Measurements from ENCODE around the gene NELFCD.

NELFCD gene

GRCh38 chr20:59007665-59008511 is 26.8 kb downstream of the NELFCD start:
- no peak overlapping the region for H3K23ac ChIP-seq (ENCODE audit: low read length)
- peak overlapping the region; percentile 62 for H3K14ac ChIP-seq (ENCODE audit: low read length)
- peak overlapping the region; percentile 32 for H4K12ac ChIP-seq (ENCODE audit: low read depth, low read length)
- peak overlapping the region; percentile 34 for H3K4ac ChIP-seq (ENCODE audit: low read depth, low read length)
- H3K18ac ChIP-seq (ENCODE audit: low read length), result peak overlapping the region; percentile 43
- no peak overlapping the region for H3K4me3 ChIP-seq (ENCODE audit: low read depth, low read length)
- no peaks in the 10 kb centered on the region for H3K36me3 ChIP-seq (ENCODE audit: control insufficient read depth in 1 of 2, insufficient read depth in 2 of 2, low read length in 2 of 2)
- H2AFZ ChIP-seq (ENCODE audit: insufficient read depth, low read length, poor library complexity), result peak overlapping the region; percentile 30
- H2AK5ac ChIP-seq (ENCODE audit: low read length), result peak overlapping the region; percentile 77
- H3K27ac ChIP-seq (ENCODE audit: low read depth, low read length), result no peak overlapping the region
- no CpG with 5 or more reads among the region's 24 CpGs for WGBS (ENCODE audit: extremely low coverage, insufficient coverage, insufficient read length)
- no peak overlapping the region for H3K9ac ChIP-seq (ENCODE audit: low read length)
- H3K4me1 ChIP-seq (ENCODE audit: control insufficient read depth in 1 of 2, insufficient read depth in 2 of 2, low read length in 2 of 2), result peaks cover 31 to 33% of the 10 kb centered on the region in 2 experiments
- peak overlapping the region; percentile 34 for H2BK5ac ChIP-seq (ENCODE audit: low read depth, low read length, poor library complexity)
- peaks cover 7% of the 10 kb centered on the region for H3K79me2 ChIP-seq (ENCODE audit: control insufficient read depth, insufficient read depth, low read length, poor library complexity)
- H3K4me2 ChIP-seq (ENCODE audit: low read length), result peak overlapping the region; percentile 80
- H2BK120ac ChIP-seq (ENCODE audit: insufficient read depth, low read length, poor library complexity), result peak overlapping the region; percentile 69
- no peaks in the 10 kb centered on the region for H3K9me3 ChIP-seq (ENCODE audit: insufficient read depth, low read depth, low read length)
- peaks cover 26% of the 10 kb centered on the region for H3K79me1 ChIP-seq (ENCODE audit: low read length)
- peak overlapping the region; percentile 83 for H4K91ac ChIP-seq (ENCODE audit: low read depth, low read length)
- H4K8ac ChIP-seq (ENCODE audit: low read depth, low read length), result peak overlapping the region; percentile 94
- H3K27me3 ChIP-seq (ENCODE audit: insufficient read depth, low read length), result no peaks in the 10 kb centered on the region
- DNase-seq, result peak; percentile 49 to 55
- H2BK12ac ChIP-seq (ENCODE audit: low read length), result peak overlapping the region; percentile 61

GRCh38 chr20:59008715-59009336 is 27.8 kb downstream of the NELFCD start:
- peak overlapping the region; percentile 9 for H3K4ac ChIP-seq (ENCODE audit: low read depth, low read length)
- no peak overlapping the region for H3K4me3 ChIP-seq (ENCODE audit: low read depth, low read length)
- no peaks in the 10 kb centered on the region for H3K9me3 ChIP-seq (ENCODE audit: insufficient read depth, low read depth, low read length)
- no peak overlapping the region for H3K9ac ChIP-seq (ENCODE audit: low read length)
- H2AK5ac ChIP-seq (ENCODE audit: low read length), result peak overlapping the region; percentile 66
- no peak overlapping the region for H2BK120ac ChIP-seq (ENCODE audit: insufficient read depth, low read length, poor library complexity)
- no peak overlapping the region for H4K91ac ChIP-seq (ENCODE audit: low read depth, low read length)
- no peak overlapping the region for H3K27ac ChIP-seq (ENCODE audit: low read depth, low read length)
- peak overlapping the region; percentile 64 for H2BK12ac ChIP-seq (ENCODE audit: low read length)
- no peak overlapping the region for H4K8ac ChIP-seq (ENCODE audit: low read depth, low read length)
- H3K4me1 ChIP-seq (ENCODE audit: control insufficient read depth in 1 of 2, insufficient read depth in 2 of 2, low read length in 2 of 2), result peaks cover 31 to 33% of the 10 kb centered on the region in 2 experiments
- H3K27me3 ChIP-seq (ENCODE audit: insufficient read depth, low read length), result no peaks in the 10 kb centered on the region
- H3K4me2 ChIP-seq (ENCODE audit: low read length), result no peak overlapping the region
- no peaks in the 10 kb centered on the region for H3K36me3 ChIP-seq (ENCODE audit: control insufficient read depth in 1 of 2, insufficient read depth in 2 of 2, low read length in 2 of 2)
- whole genome bisulfite sequencing (ENCODE audit: extremely low coverage, insufficient coverage, insufficient read length), result no CpG with 5 or more reads among the region's 8 CpGs
- H2AFZ ChIP-seq (ENCODE audit: insufficient read depth, low read length, poor library complexity), result no peak overlapping the region
- H3K18ac ChIP-seq (ENCODE audit: low read length), result no peak overlapping the region
- no peak overlapping the region for H3K14ac ChIP-seq (ENCODE audit: low read length)
- no peak for DNase-seq
- H3K23ac ChIP-seq (ENCODE audit: low read length), result no peak overlapping the region
- peaks cover 26% of the 10 kb centered on the region for H3K79me1 ChIP-seq (ENCODE audit: low read length)
- H3K79me2 ChIP-seq (ENCODE audit: control insufficient read depth, insufficient read depth, low read length, poor library complexity), result peaks cover 7% of the 10 kb centered on the region
- H2BK5ac ChIP-seq (ENCODE audit: low read depth, low read length, poor library complexity), result no peak overlapping the region
- no peak overlapping the region for H4K12ac ChIP-seq (ENCODE audit: low read depth, low read length)

DNA sequence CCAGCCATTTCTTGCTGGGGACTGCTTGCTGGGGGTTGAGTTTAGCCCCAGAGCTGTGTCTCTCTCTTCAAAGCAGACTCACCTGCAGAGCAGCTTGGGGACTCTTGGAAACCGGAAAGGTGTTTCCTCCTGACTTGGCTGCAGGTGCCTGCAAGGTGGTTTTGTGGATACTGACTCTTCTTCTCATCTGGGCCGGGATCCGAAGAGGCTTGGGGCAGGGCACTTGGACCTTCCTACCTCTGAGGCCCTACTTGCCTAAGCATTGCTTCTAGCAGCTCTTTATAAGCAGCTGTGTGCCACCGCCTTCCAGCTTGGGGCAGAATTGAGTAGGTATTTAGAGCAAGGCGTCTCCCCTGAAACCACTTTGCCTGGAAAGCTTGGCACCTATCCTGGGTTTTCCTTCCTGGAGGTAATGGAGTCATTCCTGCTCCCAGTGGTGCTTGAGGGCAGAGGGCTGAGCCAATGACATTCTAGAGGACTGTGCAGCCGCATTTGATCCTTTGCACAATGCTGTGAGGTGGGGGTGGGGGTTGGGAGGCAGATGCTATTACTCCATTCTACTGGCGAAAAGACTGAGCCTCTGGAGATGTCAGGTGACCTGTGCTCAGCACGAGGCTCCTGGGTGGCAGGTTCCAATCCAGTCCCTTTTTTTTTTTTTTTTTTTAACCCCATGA is 29.4 kb downstream of the NELFCD start:
- H2BK12ac ChIP-seq (ENCODE audit: low read length), result peak overlapping the region; percentile 94
- peak overlapping the region; percentile 95 for H4K91ac ChIP-seq (ENCODE audit: low read depth, low read length)
- H3K9ac ChIP-seq (ENCODE audit: low read length), result no peak overlapping the region
- H2AFZ ChIP-seq (ENCODE audit: insufficient read depth, low read length, poor library complexity), result peak overlapping the region; percentile 23
- peak overlapping the region; percentile 88 for H3K27ac ChIP-seq (ENCODE audit: low read depth, low read length)
- peak overlapping the region; percentile 81 for H3K14ac ChIP-seq (ENCODE audit: low read length)
- no peaks in the 10 kb centered on the region for H3K9me3 ChIP-seq (ENCODE audit: insufficient read depth, low read depth, low read length)
- peak overlapping the region; percentile 22 for H4K12ac ChIP-seq (ENCODE audit: low read depth, low read length)
- peak overlapping the region; percentile 85 for H2AK5ac ChIP-seq (ENCODE audit: low read length)
- WGBS (ENCODE audit: extremely low coverage, insufficient coverage, insufficient read length), result no CpG with 5 or more reads among the region's 8 CpGs
- H2BK120ac ChIP-seq (ENCODE audit: insufficient read depth, low read length, poor library complexity), result peak overlapping the region; percentile 87
- peak overlapping the region; percentile 54 for H3K18ac ChIP-seq (ENCODE audit: low read length)
- peaks cover 7% of the 10 kb centered on the region for H3K79me2 ChIP-seq (ENCODE audit: control insufficient read depth, insufficient read depth, low read length, poor library complexity)
- peaks cover 26% of the 10 kb centered on the region for H3K79me1 ChIP-seq (ENCODE audit: low read length)
- no peaks in the 10 kb centered on the region for H3K27me3 ChIP-seq (ENCODE audit: insufficient read depth, low read length)
- peaks cover 29 to 33% of the 10 kb centered on the region in 2 experiments for H3K4me1 ChIP-seq (ENCODE audit: control insufficient read depth in 1 of 2, insufficient read depth in 2 of 2, low read length in 2 of 2)
- no peak overlapping the region for H3K4me2 ChIP-seq (ENCODE audit: low read length)
- H4K8ac ChIP-seq (ENCODE audit: low read depth, low read length), result peak overlapping the region; percentile 61
- H3K4me3 ChIP-seq (ENCODE audit: low read depth, low read length), result no peak overlapping the region
- H2BK5ac ChIP-seq (ENCODE audit: low read depth, low read length, poor library complexity), result peak overlapping the region; percentile 90
- no peaks in the 10 kb centered on the region for H3K36me3 ChIP-seq (ENCODE audit: control insufficient read depth in 1 of 2, insufficient read depth in 2 of 2, low read length in 2 of 2)
- peak; percentile 37 to 52 for DNase-seq
- H3K23ac ChIP-seq (ENCODE audit: low read length), result no peak overlapping the region
- peak overlapping the region; percentile 39 for H3K4ac ChIP-seq (ENCODE audit: low read depth, low read length)

Data from trophoblast cell (in vitro differentiated cells and primary cell).